Nephron progenitor cell (in vitro differentiated cells): ENCODE data around the gene CFAP65.

Experiments used
- DNase-seq: peaks from one replicate; pipeline ENCODE4 v3.0.0; 2021
- H3K27ac Mint-ChIP-seq: 2 replicates; pipeline ENCODE4 v1.8.0; 2021; ENCODE audit warnings: mild to moderate bottlenecking, moderate library complexity, mixed read lengths
- H3K27me3 Mint-ChIP-seq: 2 replicates; pipeline ENCODE4 v1.8.0; 2021; ENCODE audit warnings: mild to moderate bottlenecking, low read depth, mixed read lengths; ENCODE audit not compliant: poor library complexity
- H3K36me3 Mint-ChIP-seq: 2 replicates; pipeline ENCODE4 v1.8.0; 2021; ENCODE audit warnings: low read depth, mixed read lengths
- H3K4me1 Mint-ChIP-seq: 2 replicates; pipeline ENCODE4 v1.8.0; 2021; ENCODE audit warnings: mixed read lengths
- H3K4me3 Mint-ChIP-seq: 2 replicates; pipeline ENCODE4 v1.8.0; 2021; ENCODE audit warnings: mild to moderate bottlenecking, moderate library complexity, mixed read lengths
- H3K9me3 Mint-ChIP-seq: 2 replicates; pipeline ENCODE4 v1.8.0; 2021; ENCODE audit warnings: mild to moderate bottlenecking, moderate library complexity, mixed read lengths
- TF ChIP-seq, protein P1 (sequence below): fragments of 200-600 bp; sonication (generic); IDR thresholded peaks from 2 replicates; pipeline ENCODE4 v1.5.0; 2021; ENCODE audit warnings: antibody characterized with exemption

The CFAP65 gene

GRCh38 chr2:218963601-218964000 lies 77.7 kb downstream of the CFAP65 start:
- Mint-ChIP-seq H3K9me3 (no peaks in the 10 kb centered on the region), H3K27ac (peak overlapping the region; percentile 98), H3K27me3 (peaks cover 77% of the 10 kb centered on the region), H3K36me3 (no peaks in the 10 kb centered on the region), H3K4me3 (peak overlapping the region; percentile 82), H3K4me1 (peaks cover 34% of the 10 kb centered on the region)
- TF ChIP-seq, protein P1, sequence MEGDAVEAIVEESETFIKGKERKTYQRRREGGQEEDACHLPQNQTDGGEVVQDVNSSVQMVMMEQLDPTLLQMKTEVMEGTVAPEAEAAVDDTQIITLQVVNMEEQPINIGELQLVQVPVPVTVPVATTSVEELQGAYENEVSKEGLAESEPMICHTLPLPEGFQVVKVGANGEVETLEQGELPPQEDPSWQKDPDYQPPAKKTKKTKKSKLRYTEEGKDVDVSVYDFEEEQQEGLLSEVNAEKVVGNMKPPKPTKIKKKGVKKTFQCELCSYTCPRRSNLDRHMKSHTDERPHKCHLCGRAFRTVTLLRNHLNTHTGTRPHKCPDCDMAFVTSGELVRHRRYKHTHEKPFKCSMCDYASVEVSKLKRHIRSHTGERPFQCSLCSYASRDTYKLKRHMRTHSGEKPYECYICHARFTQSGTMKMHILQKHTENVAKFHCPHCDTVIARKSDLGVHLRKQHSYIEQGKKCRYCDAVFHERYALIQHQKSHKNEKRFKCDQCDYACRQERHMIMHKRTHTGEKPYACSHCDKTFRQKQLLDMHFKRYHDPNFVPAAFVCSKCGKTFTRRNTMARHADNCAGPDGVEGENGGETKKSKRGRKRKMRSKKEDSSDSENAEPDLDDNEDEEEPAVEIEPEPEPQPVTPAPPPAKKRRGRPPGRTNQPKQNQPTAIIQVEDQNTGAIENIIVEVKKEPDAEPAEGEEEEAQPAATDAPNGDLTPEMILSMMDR, result no peak
- DNase-seq, result no peak

GRCh38 chr2:218962859-218963492 lies 78.3 kb downstream of the CFAP65 start:
- DNase-seq, result peak; percentile 100
- no peaks in the 10 kb centered on the region for H3K9me3 Mint-ChIP-seq
- H3K36me3 Mint-ChIP-seq, result no peaks in the 10 kb centered on the region
- H3K4me3 Mint-ChIP-seq, result peak overlapping the region; percentile 82
- TF ChIP-seq, protein P1, result no peak
- H3K4me1 Mint-ChIP-seq, result peaks cover 36% of the 10 kb centered on the region
- peak overlapping the region; percentile 98 for H3K27ac Mint-ChIP-seq
- H3K27me3 Mint-ChIP-seq, result peaks cover 76% of the 10 kb centered on the region

DNA sequence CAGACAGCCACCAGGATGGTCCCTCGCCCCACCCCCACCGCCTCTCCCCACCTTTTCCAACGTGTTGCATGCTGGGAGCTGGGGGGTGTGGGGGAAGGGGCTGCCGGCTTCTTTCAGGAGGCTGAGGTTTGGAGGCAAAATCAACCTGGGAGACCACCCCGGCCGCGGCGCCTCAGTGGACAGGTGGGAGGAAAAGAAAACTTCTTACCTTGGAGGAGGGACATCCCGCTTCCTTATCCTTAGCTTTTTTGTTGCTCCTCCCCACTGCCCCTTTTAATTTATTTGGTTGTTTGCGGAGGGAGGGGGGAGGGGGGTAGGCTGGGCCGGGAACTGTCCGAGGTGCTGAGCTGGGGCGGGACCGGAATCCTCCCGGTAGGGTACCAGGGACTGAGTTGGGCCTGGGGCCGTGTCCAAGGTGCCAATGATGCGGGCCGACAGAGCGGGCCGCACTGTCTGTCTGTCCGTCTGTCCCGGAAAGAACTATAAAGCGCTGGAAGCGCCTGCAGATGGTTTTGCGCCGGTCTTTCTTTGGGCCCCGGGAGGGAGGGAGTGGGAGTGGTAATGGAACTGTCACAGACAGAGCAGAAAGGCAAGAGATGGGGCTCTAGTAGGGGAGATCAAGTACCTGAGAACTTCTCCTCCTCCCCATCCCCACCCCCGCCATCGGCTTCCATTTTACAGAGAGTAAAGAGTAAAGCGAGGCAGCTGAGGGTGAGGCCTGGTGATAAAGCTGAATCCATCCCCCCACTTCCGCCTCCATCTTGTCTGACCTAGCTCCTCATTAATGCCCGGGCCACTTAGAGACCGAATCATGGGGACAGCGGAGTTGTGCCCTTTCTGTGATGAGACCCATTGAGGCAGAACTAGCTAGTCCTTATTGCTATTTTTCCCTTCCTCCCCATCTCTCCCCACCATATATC lies 79.4 kb downstream of the CFAP65 start:
- H3K4me3 Mint-ChIP-seq, result peak overlapping the region; percentile 8
- DNase-seq, result peak; percentile 84
- TF ChIP-seq, protein P1, result no peak
- peaks cover 76% of the 10 kb centered on the region for H3K27me3 Mint-ChIP-seq
- H3K4me1 Mint-ChIP-seq, result peaks cover 36% of the 10 kb centered on the region
- H3K36me3 Mint-ChIP-seq, result no peaks in the 10 kb centered on the region
- no peak overlapping the region for H3K27ac Mint-ChIP-seq
- H3K9me3 Mint-ChIP-seq, result no peaks in the 10 kb centered on the region

- Mint-ChIP-seq H3K4me3 (peak overlapping the region; percentile 81), H3K27ac (no peak overlapping the region), H3K36me3 (no peaks in the 10 kb centered on the region), H3K4me1 (peaks cover 36% of the 10 kb centered on the region), H3K27me3 (peaks cover 74% of the 10 kb centered on the region), H3K9me3 (no peaks in the 10 kb centered on the region)
- no peak for DNase-seq
- TF ChIP-seq, protein P1, result no peak
These were observed 80.1 kb downstream of the CFAP65 start for GRCh38 chr2:218961229-218961628.

- Mint-ChIP-seq H3K9me3 (no peaks in the 10 kb centered on the region), H3K27ac (no peak overlapping the region), H3K4me3 (peak overlapping the region; percentile 81), H3K27me3 (peaks cover 68% of the 10 kb centered on the region), H3K4me1 (peaks cover 36% of the 10 kb centered on the region), H3K36me3 (no peaks in the 10 kb centered on the region)
- peak; percentile 21 for DNase-seq
- TF ChIP-seq, protein P1, result no peak
These were observed 80.8 kb downstream of the CFAP65 start for GRCh38 chr2:218960309-218961165.
